ENCODE measurements around the gene PRKCG. TPM values are rescaled to one million over a fixed set of nuclear protein-coding genes. Genes with fewer than 3 reads are reported as not detected.

Gene PRKCG
- polyA plus RNA-seq, 1 experiment = not detected

DNA sequence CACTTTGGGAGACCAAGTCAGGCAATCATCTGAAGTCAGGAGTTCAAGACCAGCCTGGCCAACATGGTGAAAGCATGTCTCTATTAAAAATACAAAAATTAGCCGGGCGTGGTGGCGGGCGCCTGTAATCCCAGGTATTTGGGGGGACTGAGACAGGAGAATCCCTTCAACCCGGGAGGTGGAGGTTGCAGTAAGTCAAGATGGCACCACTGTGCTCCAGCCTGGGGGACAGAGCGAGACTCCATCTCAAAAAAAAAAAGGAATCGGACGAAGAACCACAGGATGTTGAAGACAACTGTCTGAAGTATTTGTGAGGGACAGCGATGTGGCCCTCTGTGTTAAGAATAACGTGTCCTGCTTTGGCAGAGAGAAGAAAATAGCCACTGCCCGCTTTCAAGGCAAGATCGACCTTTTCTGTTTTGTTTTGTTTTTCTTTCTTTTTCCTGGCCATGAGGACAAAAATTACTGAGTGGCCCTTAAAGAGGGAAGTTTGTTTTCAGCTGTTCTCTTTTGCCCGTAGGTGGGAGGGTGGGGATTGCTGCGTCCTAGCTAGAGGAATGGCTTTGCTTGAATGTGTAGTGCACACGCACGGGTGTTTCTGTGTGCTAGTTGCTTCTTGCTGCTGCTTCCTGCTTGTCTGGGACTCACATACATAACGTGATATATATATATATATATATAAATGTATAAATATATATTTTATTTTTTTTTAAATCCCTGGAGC lies 6.2 kb upstream of the PRKCG start:
- peaks cover 21% of the 10 kb centered on the region for H3K36me3 ChIP-seq (ENCODE audit: control insufficient read depth, insufficient read depth, low read length)
- POLR2A ChIA-PET = no interaction called here
- DNase-seq (ENCODE audit: low read depth) = no peak
- CTCF ChIA-PET = interaction anchor here (1.4 to 2.1 kb wide), 2 partner anchors 148 to 154 kb away, joined by 3 to 9 read pairs; no protein-coding TSS in a partner anchor
- TF ChIP-seq, protein P1, sequence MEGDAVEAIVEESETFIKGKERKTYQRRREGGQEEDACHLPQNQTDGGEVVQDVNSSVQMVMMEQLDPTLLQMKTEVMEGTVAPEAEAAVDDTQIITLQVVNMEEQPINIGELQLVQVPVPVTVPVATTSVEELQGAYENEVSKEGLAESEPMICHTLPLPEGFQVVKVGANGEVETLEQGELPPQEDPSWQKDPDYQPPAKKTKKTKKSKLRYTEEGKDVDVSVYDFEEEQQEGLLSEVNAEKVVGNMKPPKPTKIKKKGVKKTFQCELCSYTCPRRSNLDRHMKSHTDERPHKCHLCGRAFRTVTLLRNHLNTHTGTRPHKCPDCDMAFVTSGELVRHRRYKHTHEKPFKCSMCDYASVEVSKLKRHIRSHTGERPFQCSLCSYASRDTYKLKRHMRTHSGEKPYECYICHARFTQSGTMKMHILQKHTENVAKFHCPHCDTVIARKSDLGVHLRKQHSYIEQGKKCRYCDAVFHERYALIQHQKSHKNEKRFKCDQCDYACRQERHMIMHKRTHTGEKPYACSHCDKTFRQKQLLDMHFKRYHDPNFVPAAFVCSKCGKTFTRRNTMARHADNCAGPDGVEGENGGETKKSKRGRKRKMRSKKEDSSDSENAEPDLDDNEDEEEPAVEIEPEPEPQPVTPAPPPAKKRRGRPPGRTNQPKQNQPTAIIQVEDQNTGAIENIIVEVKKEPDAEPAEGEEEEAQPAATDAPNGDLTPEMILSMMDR (IDR thresholded peaks at IDR 0.05; ENCODE audit: insufficient read depth, low read depth, low read length) = no peak
- no peak overlapping the region for H3K4me3 ChIP-seq (ENCODE audit: low read depth, low read length)
- H3K27me3 ChIP-seq (ENCODE audit: control insufficient read depth, insufficient read depth, low read length) = no peaks in the 10 kb centered on the region

DNA sequence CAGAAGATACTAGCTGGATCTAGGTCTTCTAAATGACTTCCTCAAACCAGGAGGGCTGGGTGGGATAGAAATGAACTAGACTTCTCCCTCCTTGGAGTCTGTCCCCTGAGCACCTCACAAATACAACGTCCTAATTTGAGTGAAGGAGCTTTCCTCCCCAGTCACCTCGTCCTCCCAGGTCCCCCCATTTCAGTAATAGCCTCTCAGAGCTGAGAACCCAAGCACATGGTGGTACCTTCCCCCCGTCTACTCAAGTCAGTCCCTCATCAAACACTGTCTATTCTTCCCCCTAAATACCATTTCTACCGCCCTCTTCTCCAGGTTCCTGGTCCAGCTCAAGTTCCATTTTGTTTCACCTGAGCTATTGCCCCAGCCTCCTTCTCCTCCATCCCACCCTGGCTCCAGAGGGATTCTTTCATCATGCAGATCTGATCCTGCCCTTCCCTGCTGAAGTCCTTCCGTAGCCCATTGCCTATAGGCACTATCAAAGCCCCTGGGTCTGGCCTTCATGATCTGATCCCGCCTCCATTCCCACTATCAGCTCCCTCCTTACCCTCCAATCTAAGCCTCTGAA lies 5.3 kb upstream of the PRKCG start:
- TF ChIP-seq, protein P1 (IDR thresholded peaks at IDR 0.05; ENCODE audit: insufficient read depth, low read depth, low read length) = no peak
- DNase-seq (ENCODE audit: low read depth) = no peak
- 0 out of 2 replicates have a peak, but pooled peaks cover under 1% of the 10 kb centered on the region for H3K27me3 ChIP-seq (ENCODE audit: control insufficient read depth, insufficient read depth, low read length)
- no peak overlapping the region for H3K4me3 ChIP-seq (ENCODE audit: low read depth, low read length)
- H3K36me3 ChIP-seq (ENCODE audit: control insufficient read depth, insufficient read depth, low read length) = peaks cover 20% of the 10 kb centered on the region
- CTCF ChIA-PET = interaction anchor here (0.8 to 2.1 kb wide), 3 partner anchors 25 to 153 kb away, joined by 3 to 9 read pairs (median 4); no protein-coding TSS in a partner anchor
- POLR2A ChIA-PET = no interaction called here

DNA sequence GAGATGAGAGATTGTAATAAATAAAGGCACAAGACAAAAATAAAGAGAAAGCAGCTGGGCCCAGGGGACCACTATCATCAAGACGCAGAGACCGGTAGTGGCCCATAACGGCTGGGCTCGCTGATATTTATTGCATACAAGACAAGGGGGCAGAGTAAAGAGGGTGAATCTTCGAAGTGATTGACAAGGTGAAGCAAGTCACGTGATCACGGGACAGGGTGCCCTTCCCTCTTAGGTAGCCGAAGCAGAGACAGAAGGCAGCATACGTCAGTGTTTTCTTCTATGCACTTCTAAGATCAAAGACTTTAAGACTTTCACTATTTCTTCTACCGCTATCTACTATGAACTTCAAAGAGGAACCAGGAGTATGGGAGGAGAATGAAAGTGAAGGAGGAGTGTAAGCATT lies 4.6 kb upstream of the PRKCG start:
- DNase-seq (ENCODE audit: low read depth) = no peak
- TF ChIP-seq, protein P1 (IDR thresholded peaks at IDR 0.05; ENCODE audit: insufficient read depth, low read depth, low read length) = no peak
- H3K36me3 ChIP-seq (ENCODE audit: control insufficient read depth, insufficient read depth, low read length) = peaks cover 19% of the 10 kb centered on the region
- no peak overlapping the region for H3K4me3 ChIP-seq (ENCODE audit: low read depth, low read length)
- peaks cover 4% of the 10 kb centered on the region for H3K27me3 ChIP-seq (ENCODE audit: control insufficient read depth, insufficient read depth, low read length)
- ChIA-PET POLR2A (no interaction called here), CTCF (interaction anchor here (0.8 to 2.1 kb wide), 2 partner anchors 25 to 146 kb away, joined by 4 to 9 read pairs; no protein-coding TSS in a partner anchor)

DNA sequence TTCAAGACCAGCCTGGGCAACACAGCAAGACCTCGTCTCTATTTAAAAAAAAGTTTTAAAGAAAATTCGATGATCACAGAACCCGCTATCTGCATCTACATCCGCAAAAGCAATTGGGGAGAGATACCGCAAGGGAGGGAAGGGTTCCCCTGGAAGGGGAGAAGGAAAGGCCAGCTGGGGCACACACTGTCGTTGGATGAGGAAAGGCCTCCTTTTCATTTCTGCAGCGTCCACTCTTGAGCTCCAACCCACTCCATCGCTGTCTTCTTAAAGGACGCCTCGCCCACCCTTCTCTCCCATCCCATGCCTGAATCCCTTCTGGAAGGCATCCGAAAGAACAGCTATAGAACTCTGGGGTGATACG lies 3.2 kb upstream of the PRKCG start:
- no peak for DNase-seq (ENCODE audit: low read depth)
- TF ChIP-seq, protein P1 (IDR thresholded peaks at IDR 0.05; ENCODE audit: insufficient read depth, low read depth, low read length) = no peak
- peaks cover 12% of the 10 kb centered on the region for H3K36me3 ChIP-seq (ENCODE audit: control insufficient read depth, insufficient read depth, low read length)
- peaks cover 13% of the 10 kb centered on the region for H3K27me3 ChIP-seq (ENCODE audit: control insufficient read depth, insufficient read depth, low read length)
- ChIA-PET POLR2A (interaction anchor here (1.1 kb wide), 1 partner anchor 11 kb away, joined by 4 read pairs; the partner anchor contains the start of gene MYADM), CTCF (interaction anchor here (1.1 to 1.5 kb wide), 4 partner anchors 27 to 151 kb away, joined by 3 to 6 read pairs (median 4); no protein-coding TSS in a partner anchor)
- peak overlapping the region; percentile 51 for H3K4me3 ChIP-seq (ENCODE audit: low read depth, low read length)
